Measurements from ENCODE around the gene GGACT.

GRCh38 chr13:100533588-100534041 is 55.0 kb downstream of the GGACT start:
- TF ChIP-seq CTCF (IDR thresholded peaks at IDR 0.05) (no peak), POLR2A (IDR thresholded peaks at IDR 0.05) (no peak)

All from thyroid gland (tissue), 4 donors.